ENCODE measurements around the gene PPP1R2B. TPM values are rescaled to one million over a fixed set of nuclear protein-coding genes. Genes with fewer than 3 reads are reported as not detected.

PPP1R2B gene
- total RNA-seq, 1 donor from 2014 or later = not detected

GRCh38 chr5:156879665-156880285, 29.7 kb downstream of the PPP1R2B start:
- no peak for ATAC-seq

- no peak for ATAC-seq
Observed at GRCh38 chr5:156883316-156883875, 33.3 kb downstream of the PPP1R2B start.

GRCh38 chr5:156888520-156888919, 38.4 kb downstream of the PPP1R2B start:
- ATAC-seq = no peak

DNA sequence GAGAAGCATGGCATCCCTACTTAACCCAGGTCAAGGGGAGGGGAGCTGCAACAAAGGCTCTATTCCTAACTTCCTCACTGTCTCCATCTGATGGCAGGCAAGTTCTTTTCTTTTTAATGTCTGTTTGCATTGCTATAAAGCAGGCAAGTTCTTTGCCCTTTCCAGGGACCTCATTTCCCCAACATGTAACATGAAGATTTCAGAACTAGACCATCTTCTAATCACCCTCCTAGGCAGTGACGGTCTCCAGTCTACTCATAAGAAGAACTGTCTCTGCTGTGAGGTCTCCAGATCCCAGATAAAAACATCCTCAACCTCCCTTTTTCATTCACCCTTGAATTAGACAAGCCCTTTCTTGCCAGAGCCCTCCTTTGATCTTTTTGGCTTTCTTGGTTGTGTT, 42.1 kb downstream of the PPP1R2B start:
- no peak for ATAC-seq

- ATAC-seq = no peak
Observed at GRCh38 chr5:156892864-156893263, 42.8 kb downstream of the PPP1R2B start.

DNA sequence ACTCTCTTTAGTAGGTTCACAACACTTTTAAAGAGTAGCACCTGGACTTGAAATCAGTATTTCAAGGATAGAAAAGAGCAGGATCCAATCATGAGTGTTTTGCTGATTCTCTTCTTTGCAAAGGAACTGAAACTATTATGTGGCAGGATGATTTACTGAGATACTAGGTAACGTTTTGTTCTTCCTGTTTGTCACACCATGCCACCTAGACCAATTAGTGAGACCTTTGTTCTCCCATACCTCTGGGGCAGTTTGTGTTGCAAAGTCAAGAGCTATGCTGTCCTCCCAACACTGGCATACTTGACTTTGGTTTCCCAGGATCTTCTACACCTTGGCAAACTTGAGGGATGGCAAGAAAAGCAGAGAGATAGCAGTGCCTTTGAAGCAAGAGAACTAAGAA, 43.4 kb downstream of the PPP1R2B start:
- ATAC-seq = no peak

GRCh38 chr5:156896546-156896945, 46.5 kb downstream of the PPP1R2B start:
- no peak for ATAC-seq

Other genes with a start within 250 kb of the PPP1R2B start
- gene TIMD4, start 112.9 kb downstream of the PPP1R2B start, total RNA-seq = 0.20 TPM
- gene HAVCR1, start 208.8 kb downstream of the PPP1R2B start, total RNA-seq = not detected